Measurements from ENCODE around the gene CTR9. TPM values are rescaled to one million over a fixed set of nuclear protein-coding genes. Genes with fewer than 3 reads are reported as not detected.

Gene CTR9
- total and polyA plus RNA-seq, 2 experiments from 2014 or later: 29.0 to 32.7 TPM

DNA sequence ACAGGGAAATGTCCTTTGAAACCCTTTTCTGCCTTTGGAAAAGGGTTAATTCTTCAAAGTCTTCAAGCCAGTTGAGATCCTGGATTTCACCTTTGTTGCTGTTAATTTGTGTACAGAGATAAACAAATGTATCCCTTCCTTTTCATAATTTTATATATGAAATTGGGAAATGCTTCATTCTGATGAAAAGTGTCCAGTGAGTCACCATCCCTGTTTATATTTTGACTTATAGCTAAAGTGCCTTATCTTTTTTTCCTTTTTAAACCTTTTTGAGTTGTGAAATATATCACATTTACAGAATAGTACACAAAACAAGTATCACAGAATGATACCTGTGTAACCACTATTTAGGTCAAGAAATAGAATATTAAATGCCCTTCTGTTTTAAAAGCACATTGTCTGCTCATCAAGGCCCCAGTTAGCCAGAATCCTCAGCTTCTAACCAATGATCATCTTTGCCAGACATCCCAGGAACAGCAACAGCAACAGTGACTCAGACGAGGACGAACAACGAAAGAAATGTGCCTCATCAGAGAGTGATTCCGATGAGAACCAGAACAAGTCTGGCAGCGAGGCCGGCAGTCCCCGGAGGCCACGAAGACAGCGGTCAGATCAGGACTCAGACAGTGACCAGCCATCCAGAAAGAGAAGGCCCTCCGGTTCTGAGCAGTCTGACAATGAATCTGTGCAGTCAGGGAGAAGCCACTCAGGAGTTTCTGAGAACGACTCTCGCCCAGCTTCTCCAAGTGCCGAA, 27.3 kb downstream of the CTR9 start (continued):
- TF ChIP-seq, protein P1, sequence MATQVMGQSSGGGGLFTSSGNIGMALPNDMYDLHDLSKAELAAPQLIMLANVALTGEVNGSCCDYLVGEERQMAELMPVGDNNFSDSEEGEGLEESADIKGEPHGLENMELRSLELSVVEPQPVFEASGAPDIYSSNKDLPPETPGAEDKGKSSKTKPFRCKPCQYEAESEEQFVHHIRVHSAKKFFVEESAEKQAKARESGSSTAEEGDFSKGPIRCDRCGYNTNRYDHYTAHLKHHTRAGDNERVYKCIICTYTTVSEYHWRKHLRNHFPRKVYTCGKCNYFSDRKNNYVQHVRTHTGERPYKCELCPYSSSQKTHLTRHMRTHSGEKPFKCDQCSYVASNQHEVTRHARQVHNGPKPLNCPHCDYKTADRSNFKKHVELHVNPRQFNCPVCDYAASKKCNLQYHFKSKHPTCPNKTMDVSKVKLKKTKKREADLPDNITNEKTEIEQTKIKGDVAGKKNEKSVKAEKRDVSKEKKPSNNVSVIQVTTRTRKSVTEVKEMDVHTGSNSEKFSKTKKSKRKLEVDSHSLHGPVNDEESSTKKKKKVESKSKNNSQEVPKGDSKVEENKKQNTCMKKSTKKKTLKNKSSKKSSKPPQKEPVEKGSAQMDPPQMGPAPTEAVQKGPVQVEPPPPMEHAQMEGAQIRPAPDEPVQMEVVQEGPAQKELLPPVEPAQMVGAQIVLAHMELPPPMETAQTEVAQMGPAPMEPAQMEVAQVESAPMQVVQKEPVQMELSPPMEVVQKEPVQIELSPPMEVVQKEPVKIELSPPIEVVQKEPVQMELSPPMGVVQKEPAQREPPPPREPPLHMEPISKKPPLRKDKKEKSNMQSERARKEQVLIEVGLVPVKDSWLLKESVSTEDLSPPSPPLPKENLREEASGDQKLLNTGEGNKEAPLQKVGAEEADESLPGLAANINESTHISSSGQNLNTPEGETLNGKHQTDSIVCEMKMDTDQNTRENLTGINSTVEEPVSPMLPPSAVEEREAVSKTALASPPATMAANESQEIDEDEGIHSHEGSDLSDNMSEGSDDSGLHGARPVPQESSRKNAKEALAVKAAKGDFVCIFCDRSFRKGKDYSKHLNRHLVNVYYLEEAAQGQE (IDR thresholded peaks at IDR 0.05; ENCODE audit: unreplicated experiment): no peak
- TF ChIP-seq JUNB (IDR thresholded peaks at IDR 0.05; ENCODE audit: unreplicated experiment): no peak

DNA sequence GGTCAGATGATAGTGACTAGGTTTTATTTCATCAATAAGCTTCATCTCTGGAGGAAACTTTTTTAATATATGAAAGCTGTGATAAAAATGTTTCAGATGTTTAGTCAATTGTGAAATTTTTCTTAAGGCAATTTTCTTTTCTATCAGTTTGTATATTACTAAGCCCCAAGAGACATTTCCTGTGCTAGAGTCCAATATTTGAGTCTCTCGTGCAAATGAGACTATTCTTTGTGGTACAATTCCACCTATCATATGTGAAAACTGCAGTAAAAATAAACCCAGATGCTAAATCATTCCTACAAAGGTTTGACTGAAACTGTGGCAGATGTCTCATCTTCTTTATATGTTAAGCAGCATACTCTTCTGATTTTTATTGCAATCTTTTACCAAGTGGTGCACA, 28.0 kb downstream of the CTR9 start:
- H4K20me1 ChIP-seq (replicated peaks; ENCODE audit: insufficient read depth): no peaks in the 10 kb centered on the region; the same call in 1 of the 2 replicates
- Mint-ChIP-seq H3K9me3 (no peaks in the 10 kb centered on the region), H3K27ac (no peak overlapping the region), H3K27me3 (ENCODE audit: insufficient read depth, low read depth, poor library complexity) (no peaks in the 10 kb centered on the region), H3K4me1 (peaks cover 4% of the 10 kb centered on the region; the same call in 1 of the 3 replicates), H3K4me3 (no peak overlapping the region), H3K36me3 (ENCODE audit: low read depth) (peaks cover 40% of the 10 kb centered on the region)
- peaks cover 15% of the 10 kb centered on the region for H3K36me3 ChIP-seq (ENCODE audit: insufficient read depth)
- no peaks in the 10 kb centered on the region for H3K4me1 ChIP-seq (ENCODE audit: insufficient read depth)
- TF ChIP-seq, protein P2, sequence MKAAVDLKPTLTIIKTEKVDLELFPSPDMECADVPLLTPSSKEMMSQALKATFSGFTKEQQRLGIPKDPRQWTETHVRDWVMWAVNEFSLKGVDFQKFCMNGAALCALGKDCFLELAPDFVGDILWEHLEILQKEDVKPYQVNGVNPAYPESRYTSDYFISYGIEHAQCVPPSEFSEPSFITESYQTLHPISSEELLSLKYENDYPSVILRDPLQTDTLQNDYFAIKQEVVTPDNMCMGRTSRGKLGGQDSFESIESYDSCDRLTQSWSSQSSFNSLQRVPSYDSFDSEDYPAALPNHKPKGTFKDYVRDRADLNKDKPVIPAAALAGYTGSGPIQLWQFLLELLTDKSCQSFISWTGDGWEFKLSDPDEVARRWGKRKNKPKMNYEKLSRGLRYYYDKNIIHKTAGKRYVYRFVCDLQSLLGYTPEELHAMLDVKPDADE (IDR thresholded peaks at IDR 0.05): no peak
- TF ChIP-seq, protein P1 (IDR thresholded peaks at IDR 0.05; ENCODE audit: unreplicated experiment): no peak
- no peak for TF ChIP-seq STAT1 (IDR thresholded peaks at IDR 0.05; ENCODE audit: unreplicated experiment)
- TF ChIP-seq POLR2AphosphoS5 (IDR thresholded peaks at IDR 0.05; ENCODE audit: low read depth): no peak
- no peak for TF ChIP-seq ZNF331 (CRISPR knock-in tag; IDR thresholded peaks at IDR 0.05; ENCODE audit: low read depth)
- no peak for TF ChIP-seq EZH2phosphoT487 (IDR thresholded peaks at IDR 0.05; ENCODE audit: unreplicated experiment)
- no peak for DNase-seq (ENCODE audit: low spot score)
- H3K27ac ChIP-seq (ENCODE audit: low read depth): 0 out of 2 replicates have a peak overlapping the region, but pooled peaks have one; percentile 6
- H2AFZ ChIP-seq: no peak overlapping the region
- no peaks in the 10 kb centered on the region for H3K79me2 ChIP-seq (replicated peaks; ENCODE audit: insufficient read depth)
- H3K27me3 ChIP-seq (ENCODE audit: insufficient read depth): no peaks in the 10 kb centered on the region
- no peak overlapping the region for H3K4me2 ChIP-seq
- no peak for ATAC-seq
- no peaks in the 10 kb centered on the region for H3F3A ChIP-seq (replicated peaks; ENCODE audit: low read depth)
- no peaks in the 10 kb centered on the region for H3K9me2 ChIP-seq (ENCODE audit: insufficient read depth)
- H3K4me3 ChIP-seq: no peak overlapping the region

Data from GM23338 (cell line).